Endodermal cell (in vitro differentiated cells): Measurements from ENCODE around the gene JAKMIP1. TPM values are rescaled to one million over a fixed set of nuclear protein-coding genes. Genes with fewer than 3 reads are reported as not detected.

Source experiments
- DNase-seq: peaks from one replicate; pipeline ENCODE4 v3.0.0-alpha.2; 2017
- H3K27ac ChIP-seq: 2 replicates; pipeline ENCODE4 v1.5.1; 2013; ENCODE audit warnings: mild to moderate bottlenecking, low read depth, low read length, moderate library complexity
- H3K27me3 ChIP-seq: 2 replicates; pipeline ENCODE4 v1.6.1; 2013; ENCODE audit warnings: mild to moderate bottlenecking, low read length, moderate library complexity; ENCODE audit not compliant: insufficient read depth, control insufficient read depth, poor library complexity, severe bottlenecking
- H3K36me3 ChIP-seq: 2 replicates; pipeline ENCODE4 v1.7.0; 2013; ENCODE audit warnings: mild to moderate bottlenecking, low read length, moderate library complexity; ENCODE audit not compliant: control insufficient read depth, insufficient read depth
- H3K4me1 ChIP-seq: one replicate; pipeline ENCODE4 v1.7.0; 2013; ENCODE audit warnings: low read length; ENCODE audit not compliant: control insufficient read depth, insufficient read depth
- H3K4me3 ChIP-seq: 2 replicates; pipeline ENCODE4 v1.5.1; 2013; ENCODE audit warnings: mild to moderate bottlenecking, low read length, moderate library complexity
- H3K9ac ChIP-seq: 2 replicates; pipeline ENCODE4 v1.6.1; 2013; ENCODE audit warnings: mild to moderate bottlenecking, low read length, moderate library complexity; ENCODE audit not compliant: poor library complexity, severe bottlenecking; ENCODE audit errors: extremely low read depth
- H3K9me3 ChIP-seq: 2 replicates; pipeline ENCODE4 v1.6.1; 2013; ENCODE audit warnings: mild to moderate bottlenecking, low read length, moderate library complexity; ENCODE audit not compliant: control insufficient read depth
- H3K27ac Mint-ChIP-seq: 2 replicates; pipeline ENCODE4 v1.8.0; 2020; ENCODE audit warnings: mixed read lengths
- H3K27me3 Mint-ChIP-seq: 2 replicates; pipeline ENCODE4 v1.8.0; 2021; ENCODE audit warnings: mild to moderate bottlenecking, mixed read lengths; ENCODE audit not compliant: insufficient read depth
- H3K36me3 Mint-ChIP-seq: 2 replicates; pipeline ENCODE4 v1.8.0; 2020; ENCODE audit warnings: low read depth, mixed read lengths
- H3K4me1 Mint-ChIP-seq: 2 replicates; pipeline ENCODE4 v1.8.0; 2020; ENCODE audit warnings: mixed read lengths
- H3K4me3 Mint-ChIP-seq: 2 replicates; pipeline ENCODE4 v1.8.0; 2020; ENCODE audit warnings: mild to moderate bottlenecking, moderate library complexity, mixed read lengths
- H3K9me3 Mint-ChIP-seq: 2 replicates; pipeline ENCODE4 v1.8.0; 2020; ENCODE audit warnings: mild to moderate bottlenecking, mixed read lengths
- CTCF ChIP-seq: fragments of 200-600 bp; sonication (generic); conservative IDR thresholded peaks from 2 replicates; pipeline ENCODE4 v1.5.0; 2021; ENCODE audit warnings: antibody characterized with exemption, mild to moderate bottlenecking
- WGBS, 2 experiments: methylation state at CpG; one replicate each; pipeline versions ENCODE4 v1.1.5 to v1.1.7; 2013; ENCODE audit warnings: missing lambda C conversion rate in 2 of 2, mixed read lengths in 1 of 2; ENCODE audit not compliant: insufficient coverage in 1 of 2, insufficient read length in 1 of 2; 5-methylcytosine and 5-hydroxymethylcytosine counted together
- total RNA-seq, 2 donors: library from RNA; stranded (reverse); fragmentation: NEBNext Ultra II Directional in 1 of 2; extraction: Animal tissue kit (Norgen Biotek cat#: 25700) in 1 of 2; gene quantifications; 2 replicates in 1 of 2; 3 replicates in 1 of 2; pipeline ENCODE4 v1.2.1, GENCODE V29; 2021

Gene JAKMIP1
- total RNA-seq, 2 donors from 2014 or later = 10.4 to 11.2 TPM

GRCh38 chr4:6104541-6105130 lies 95.7 kb downstream of the JAKMIP1 start:
- no peak overlapping the region for H3K4me3 ChIP-seq
- H3K27ac ChIP-seq = peak overlapping the region; percentile 49
- WGBS, 2 experiments = 60 to 87% methylated on average over 1 to 7 of the region's 7 CpGs
- H3K36me3 Mint-ChIP-seq = peaks cover 60% of the 10 kb centered on the region
- no peak for TF ChIP-seq CTCF
- no peak for DNase-seq
- no peaks in the 10 kb centered on the region for H3K27me3 ChIP-seq
- no peaks in the 10 kb centered on the region for H3K4me1 ChIP-seq
- no peak overlapping the region for H3K4me3 Mint-ChIP-seq
- H3K36me3 ChIP-seq = peaks cover 54% of the 10 kb centered on the region
- peaks cover 1% of the 10 kb centered on the region for H3K27me3 Mint-ChIP-seq
- H3K9ac ChIP-seq = no peak overlapping the region
- peaks cover 5% of the 10 kb centered on the region for H3K4me1 Mint-ChIP-seq
- H3K9me3 Mint-ChIP-seq = peaks cover 4% of the 10 kb centered on the region
- H3K9me3 ChIP-seq = peaks cover 5% of the 10 kb centered on the region
- H3K27ac Mint-ChIP-seq = peak overlapping the region; percentile 10

- peaks cover 28% of the 10 kb centered on the region for H3K36me3 Mint-ChIP-seq
- no peak for TF ChIP-seq CTCF
- H3K27ac ChIP-seq = no peak overlapping the region
Measured at GRCh38 chr4:6097581-6097980, 102.8 kb downstream of the JAKMIP1 start.

GRCh38 chr4:6095897-6096296 lies 104.5 kb downstream of the JAKMIP1 start:
- DNase-seq = peak; percentile 25
- no peaks in the 10 kb centered on the region for H3K4me1 ChIP-seq
- peaks cover 16% of the 10 kb centered on the region for H3K36me3 Mint-ChIP-seq
- no peaks in the 10 kb centered on the region for H3K27me3 Mint-ChIP-seq
- H3K4me3 Mint-ChIP-seq = no peak overlapping the region
- H3K27ac Mint-ChIP-seq = no peak overlapping the region
- H3K4me3 ChIP-seq = no peak overlapping the region
- no peak for TF ChIP-seq CTCF
- no peak overlapping the region for H3K27ac ChIP-seq
- H3K9ac ChIP-seq = no peak overlapping the region
- no peaks in the 10 kb centered on the region for H3K4me1 Mint-ChIP-seq
- H3K27me3 ChIP-seq = no peaks in the 10 kb centered on the region
- H3K9me3 Mint-ChIP-seq = no peaks in the 10 kb centered on the region
- no peaks in the 10 kb centered on the region for H3K9me3 ChIP-seq
- 91 to 94% methylated on average over 1 to 6 of the region's 6 CpGs for WGBS, 2 experiments
- peaks cover 15% of the 10 kb centered on the region for H3K36me3 ChIP-seq

More at GRCh38 chr4:6097581-6097980, 102.8 kb downstream of the JAKMIP1 start:
- Mint-ChIP-seq H3K27me3 (no peaks in the 10 kb centered on the region), H3K9me3 (no peaks in the 10 kb centered on the region), H3K4me1 (no peaks in the 10 kb centered on the region), H3K27ac (no peak overlapping the region), H3K4me3 (no peak overlapping the region)
- Histone ChIP-seq H3K4me1 (no peaks in the 10 kb centered on the region), H3K9ac (no peak overlapping the region), H3K27me3 (no peaks in the 10 kb centered on the region), H3K9me3 (no peaks in the 10 kb centered on the region), H3K4me3 (no peak overlapping the region), H3K36me3 (peaks cover 25% of the 10 kb centered on the region)
- DNase-seq = no peak
- WGBS, 2 experiments = 93 to 94% methylated on average over 5 of the region's 5 CpGs
